ENCODE data around the gene AJUBA.
A peak's percentile ranks its signal among the peaks of the same experiment; 100 is the strongest.
"Not testable (repeated sequence)": the region's sequence is repeated elsewhere in the genome, so short reads cannot be mapped to it uniquely, and the experiment has no call there.

The AJUBA gene

GRCh38 chr14:22973217-22974032 is 8.9 kb downstream of the AJUBA start:
- peak in 1 of 3 donors; percentile 22 for DNase-seq

DNA sequence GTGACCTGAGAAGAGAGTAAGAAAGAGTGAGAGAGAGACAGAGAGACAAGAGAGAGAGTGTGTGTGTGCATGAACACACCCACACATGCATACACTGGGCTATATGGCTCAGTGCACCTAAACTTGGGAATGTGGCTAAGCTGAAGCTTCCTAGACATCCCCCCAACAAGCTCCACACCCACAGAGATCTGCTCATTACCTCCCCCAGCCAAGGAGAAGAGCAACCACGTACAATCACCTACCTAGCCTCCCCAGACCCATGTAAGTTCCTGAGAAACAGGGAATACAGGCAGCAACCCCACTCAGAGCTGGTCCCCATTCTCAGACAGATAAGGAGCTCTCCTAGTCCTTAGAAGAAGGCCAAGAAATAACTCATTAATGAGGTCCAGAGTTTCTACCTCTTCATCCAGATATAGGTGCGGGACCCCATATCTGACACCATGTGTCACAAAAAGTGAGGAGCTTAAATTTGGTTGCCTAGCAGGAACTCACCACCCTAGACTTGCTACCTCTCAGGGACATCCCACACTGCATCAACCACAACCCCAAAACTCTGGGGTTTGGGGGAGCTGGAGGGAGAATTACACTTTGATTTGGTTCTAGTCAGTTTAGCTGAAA is 9.9 kb downstream of the AJUBA start:
- no peaks in the 10 kb centered on the region for H3K36me3 ChIP-seq (ENCODE audit: control insufficient read depth, insufficient read depth, low read length)
- no peaks in the 10 kb centered on the region for H3K9me3 ChIP-seq (ENCODE audit: control insufficient read depth, low read length)
- H3K27me3 ChIP-seq (replicated peaks; ENCODE audit: control insufficient read depth, insufficient read depth, low read length, poor library complexity, severe bottlenecking) = no peaks in the 10 kb centered on the region
- H3K27ac ChIP-seq (ENCODE audit: insufficient read depth, low read length, poor library complexity, severe bottlenecking) = no peak overlapping the region
- H3K4me1 ChIP-seq (ENCODE audit: control insufficient read depth, insufficient read depth, low read length, poor library complexity, severe bottlenecking) = no peaks in the 10 kb centered on the region
- H3K4me3 ChIP-seq (ENCODE audit: insufficient read depth, low read depth, low read length, poor library complexity, severe bottlenecking) = no peak overlapping the region
- no peak for DNase-seq

More at GRCh38 chr14:22973217-22974032, 8.9 kb downstream of the AJUBA start:
- Histone ChIP-seq H3K4me3 (ENCODE audit: insufficient read depth, low read depth, low read length, poor library complexity, severe bottlenecking) (no peak overlapping the region), H3K9me3 (ENCODE audit: control insufficient read depth, low read length) (no peaks in the 10 kb centered on the region), H3K4me1 (ENCODE audit: control insufficient read depth, insufficient read depth, low read length, poor library complexity, severe bottlenecking) (no peaks in the 10 kb centered on the region), H3K27me3 (replicated peaks; ENCODE audit: control insufficient read depth, insufficient read depth, low read length, poor library complexity, severe bottlenecking) (no peaks in the 10 kb centered on the region), H3K27ac (ENCODE audit: insufficient read depth, low read length, poor library complexity, severe bottlenecking) (no peak overlapping the region), H3K36me3 (ENCODE audit: control insufficient read depth, insufficient read depth, low read length) (no peaks in the 10 kb centered on the region)

DNA sequence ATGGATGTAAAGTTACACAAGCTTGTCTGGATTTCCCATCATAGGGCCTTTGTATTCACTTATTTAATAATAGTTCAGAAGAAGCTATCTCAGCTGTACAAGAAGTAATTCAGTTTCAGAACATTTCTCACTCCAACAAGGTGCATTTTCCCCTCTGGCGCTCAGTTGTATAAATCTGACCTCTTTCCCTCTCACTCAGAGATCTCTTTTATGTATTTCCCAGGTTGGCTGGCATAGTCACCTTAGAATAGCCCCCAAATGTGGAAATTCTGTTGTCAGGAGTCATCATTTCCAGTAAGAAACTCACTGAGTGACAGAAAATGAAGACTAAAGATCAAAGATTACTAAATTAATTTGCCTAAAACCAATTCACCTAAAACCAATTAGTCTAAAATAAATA is 11.2 kb downstream of the AJUBA start:
- no peaks in the 10 kb centered on the region for H3K36me3 ChIP-seq (ENCODE audit: control insufficient read depth, insufficient read depth, low read length)
- H3K27me3 ChIP-seq (replicated peaks; ENCODE audit: control insufficient read depth, insufficient read depth, low read length, poor library complexity, severe bottlenecking) = no peaks in the 10 kb centered on the region
- DNase-seq = no peak
- no peaks in the 10 kb centered on the region for H3K9me3 ChIP-seq (ENCODE audit: control insufficient read depth, low read length)
- H3K4me3 ChIP-seq (ENCODE audit: insufficient read depth, low read depth, low read length, poor library complexity, severe bottlenecking) = no peak overlapping the region
- H3K27ac ChIP-seq (ENCODE audit: insufficient read depth, low read length, poor library complexity, severe bottlenecking) = no peak overlapping the region
- H3K4me1 ChIP-seq (ENCODE audit: control insufficient read depth, insufficient read depth, low read length, poor library complexity, severe bottlenecking) = no peaks in the 10 kb centered on the region

GRCh38 chr14:22966783-22967269 is 15.5 kb downstream of the AJUBA start:
- Histone ChIP-seq H3K9me3 (ENCODE audit: control insufficient read depth, low read length) (no peaks in the 10 kb centered on the region), H3K4me1 (ENCODE audit: control insufficient read depth, insufficient read depth, low read length, poor library complexity, severe bottlenecking) (no peaks in the 10 kb centered on the region), H3K27ac (ENCODE audit: insufficient read depth, low read length, poor library complexity, severe bottlenecking) (no peak overlapping the region), H3K4me3 (ENCODE audit: insufficient read depth, low read depth, low read length, poor library complexity, severe bottlenecking) (no peak overlapping the region), H3K36me3 (ENCODE audit: control insufficient read depth, insufficient read depth, low read length) (no peaks in the 10 kb centered on the region), H3K27me3 (replicated peaks; ENCODE audit: control insufficient read depth, insufficient read depth, low read length, poor library complexity, severe bottlenecking) (no peaks in the 10 kb centered on the region)
- DNase-seq = no peak

DNA sequence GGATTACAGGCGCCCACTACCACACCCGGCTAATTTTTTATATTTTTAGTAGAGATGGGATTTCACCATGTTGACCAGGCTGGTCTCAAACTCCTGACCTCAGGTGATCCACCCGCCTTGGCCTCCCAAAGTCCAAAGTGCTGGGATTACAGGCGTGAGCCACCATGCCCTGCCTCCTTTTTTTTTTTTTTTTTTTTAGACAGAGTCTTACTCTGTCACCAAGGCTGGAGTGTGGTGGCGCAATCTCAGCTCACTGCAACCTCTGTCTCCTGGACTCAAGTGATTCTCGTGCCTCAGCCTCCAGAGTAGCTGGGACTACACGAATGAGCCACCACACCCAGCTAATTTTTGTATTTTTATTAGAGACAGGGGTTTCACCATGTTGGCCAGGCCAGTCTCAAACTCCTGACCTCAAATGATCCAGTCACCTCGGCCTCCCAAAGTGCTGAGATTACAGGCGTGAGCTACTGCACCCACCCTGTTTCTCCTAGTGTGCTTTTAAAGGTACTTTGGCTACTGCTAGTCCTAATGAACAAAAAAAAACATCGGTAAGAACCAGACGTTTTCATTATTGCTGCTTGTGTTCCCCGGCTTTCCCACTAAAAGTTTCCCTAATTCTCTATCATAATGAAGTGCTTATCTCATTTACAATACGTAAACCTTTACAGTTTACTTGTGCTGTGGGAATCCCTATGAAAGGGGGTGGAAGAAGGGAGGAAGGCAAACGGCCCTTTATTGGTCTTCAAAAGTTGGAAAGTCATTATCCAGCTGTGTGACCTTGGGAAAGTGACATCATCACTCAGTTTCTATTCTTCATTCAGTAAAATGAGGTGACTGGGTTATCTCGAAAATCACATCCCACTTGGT is 16.2 kb downstream of the AJUBA start:
- not testable (repeated sequence) for H3K4me1 ChIP-seq (ENCODE audit: control insufficient read depth, insufficient read depth, low read length, poor library complexity, severe bottlenecking); DNase-seq; H3K36me3 ChIP-seq (ENCODE audit: control insufficient read depth, insufficient read depth, low read length); H3K27me3 ChIP-seq (replicated peaks; ENCODE audit: control insufficient read depth, insufficient read depth, low read length, poor library complexity, severe bottlenecking); H3K27ac ChIP-seq (ENCODE audit: insufficient read depth, low read length, poor library complexity, severe bottlenecking); H3K9me3 ChIP-seq (ENCODE audit: control insufficient read depth, low read length); H3K4me3 ChIP-seq (ENCODE audit: insufficient read depth, low read depth, low read length, poor library complexity, severe bottlenecking)

DNA sequence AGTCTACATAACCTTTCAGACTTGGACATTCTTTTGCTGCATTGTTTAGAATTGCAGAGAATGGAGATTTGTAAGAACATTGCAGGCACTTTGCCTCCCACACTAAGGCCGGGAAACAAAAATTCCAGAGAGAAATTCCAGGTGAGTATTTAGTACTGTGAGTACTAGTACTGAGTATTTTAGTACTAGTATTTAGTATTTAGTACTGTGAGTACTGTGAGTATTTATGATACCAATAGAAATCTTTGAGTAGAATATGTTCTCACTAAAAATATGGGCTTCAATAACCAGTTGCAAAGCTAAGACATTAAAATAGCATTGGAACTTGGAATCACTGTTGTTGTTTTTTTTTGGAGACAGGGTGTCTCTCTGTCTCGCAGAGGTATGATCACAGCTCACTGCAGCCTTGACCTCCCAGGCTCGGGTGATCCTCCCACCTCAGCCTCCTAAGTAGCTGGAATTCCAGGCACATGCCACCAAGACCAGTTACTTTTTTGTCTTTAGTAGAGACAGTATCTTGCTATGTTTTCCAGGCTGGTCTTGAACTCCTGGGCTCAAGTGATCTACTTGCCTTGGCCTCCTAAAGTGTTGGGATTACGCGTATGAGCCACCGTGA is 20.2 kb downstream of the AJUBA start:
- no peak overlapping the region for H3K27ac ChIP-seq (ENCODE audit: insufficient read depth, low read length, poor library complexity, severe bottlenecking)
- no peak for DNase-seq

DNA sequence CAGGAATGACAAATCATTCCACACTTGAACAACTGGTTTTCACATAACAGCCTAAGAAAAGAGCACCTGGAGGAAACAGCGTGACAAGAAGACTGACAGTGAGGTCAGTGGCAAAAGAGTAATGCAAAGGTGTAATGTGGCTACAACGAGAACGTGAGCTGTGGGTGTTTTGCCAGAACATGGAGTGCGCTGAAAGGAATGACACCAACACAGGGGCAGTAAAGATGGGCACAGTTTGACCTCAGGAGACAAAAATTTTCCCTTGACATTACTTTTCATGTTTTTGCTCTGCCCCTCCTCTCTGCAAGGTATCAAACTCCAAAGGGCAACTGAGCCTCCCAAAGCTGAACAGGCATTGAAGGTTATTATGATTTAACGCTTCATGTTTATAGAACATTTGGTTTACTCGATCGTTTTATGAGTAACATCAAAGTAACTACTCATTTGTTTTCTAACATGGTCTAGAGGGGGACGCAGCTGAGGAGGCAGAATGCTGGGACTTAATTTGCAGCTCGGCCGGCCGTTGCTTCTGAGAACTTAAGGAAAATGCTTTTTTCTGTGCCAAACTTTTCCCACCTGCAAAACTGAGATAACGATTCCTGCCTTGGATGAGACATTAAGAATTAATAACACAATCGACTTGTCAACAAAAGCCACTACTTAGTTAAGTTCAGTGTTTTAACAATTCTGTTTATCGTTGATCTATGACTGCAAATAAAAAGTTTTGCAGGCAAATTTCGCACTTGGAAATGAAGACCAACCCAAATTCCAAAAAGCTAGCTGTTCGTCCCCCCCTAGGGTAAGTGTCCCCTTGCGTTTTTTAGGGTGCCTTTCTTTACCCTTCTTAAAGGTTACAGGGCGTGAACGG is 26.4 kb downstream of the AJUBA start:
- H3K4me1 ChIP-seq (ENCODE audit: control insufficient read depth, insufficient read depth, low read length, poor library complexity, severe bottlenecking) = peaks cover 4% of the 10 kb centered on the region
- DNase-seq = no peak
- peak overlapping the region; percentile 79 for H3K27ac ChIP-seq (ENCODE audit: insufficient read depth, low read length, poor library complexity, severe bottlenecking)

More for the DNA sequence above, 20.2 kb downstream of the AJUBA start:
- Histone ChIP-seq H3K4me1 (ENCODE audit: control insufficient read depth, insufficient read depth, low read length, poor library complexity, severe bottlenecking) (no peaks in the 10 kb centered on the region), H3K36me3 (ENCODE audit: control insufficient read depth, insufficient read depth, low read length) (no peaks in the 10 kb centered on the region), H3K9me3 (ENCODE audit: control insufficient read depth, low read length) (no peaks in the 10 kb centered on the region), H3K27me3 (replicated peaks; ENCODE audit: control insufficient read depth, insufficient read depth, low read length, poor library complexity, severe bottlenecking) (no peaks in the 10 kb centered on the region), H3K4me3 (ENCODE audit: insufficient read depth, low read depth, low read length, poor library complexity, severe bottlenecking) (no peak overlapping the region)

GRCh38 chr14:22952418-22952817 is 29.9 kb downstream of the AJUBA start:
- H3K27me3 ChIP-seq (replicated peaks; ENCODE audit: control insufficient read depth, insufficient read depth, low read length, poor library complexity, severe bottlenecking) = no peaks in the 10 kb centered on the region
- H3K4me3 ChIP-seq (ENCODE audit: insufficient read depth, low read depth, low read length, poor library complexity, severe bottlenecking) = no peak overlapping the region
- H3K36me3 ChIP-seq (ENCODE audit: control insufficient read depth, insufficient read depth, low read length) = peaks cover 9% of the 10 kb centered on the region
- H3K27ac ChIP-seq (ENCODE audit: insufficient read depth, low read length, poor library complexity, severe bottlenecking) = no peak overlapping the region
- H3K4me1 ChIP-seq (ENCODE audit: control insufficient read depth, insufficient read depth, low read length, poor library complexity, severe bottlenecking) = peaks cover 4% of the 10 kb centered on the region
- DNase-seq = no peak
- no peaks in the 10 kb centered on the region for H3K9me3 ChIP-seq (ENCODE audit: control insufficient read depth, low read length)

More for the DNA sequence above, 26.4 kb downstream of the AJUBA start:
- peak overlapping the region; percentile 78 for H3K4me3 ChIP-seq (ENCODE audit: insufficient read depth, low read depth, low read length, poor library complexity, severe bottlenecking)
- no peaks in the 10 kb centered on the region for H3K9me3 ChIP-seq (ENCODE audit: control insufficient read depth, low read length)
- no peaks in the 10 kb centered on the region for H3K27me3 ChIP-seq (replicated peaks; ENCODE audit: control insufficient read depth, insufficient read depth, low read length, poor library complexity, severe bottlenecking)
- peaks cover 3% of the 10 kb centered on the region for H3K36me3 ChIP-seq (ENCODE audit: control insufficient read depth, insufficient read depth, low read length)

- H3K27ac ChIP-seq (ENCODE audit: insufficient read depth, low read length, poor library complexity, severe bottlenecking); H3K4me1 ChIP-seq (ENCODE audit: control insufficient read depth, insufficient read depth, low read length, poor library complexity, severe bottlenecking); DNase-seq; H3K4me3 ChIP-seq (ENCODE audit: insufficient read depth, low read depth, low read length, poor library complexity, severe bottlenecking); H3K27me3 ChIP-seq (replicated peaks; ENCODE audit: control insufficient read depth, insufficient read depth, low read length, poor library complexity, severe bottlenecking); H3K9me3 ChIP-seq (ENCODE audit: control insufficient read depth, low read length): not testable (repeated sequence)
- H3K36me3 ChIP-seq (ENCODE audit: control insufficient read depth, insufficient read depth, low read length) = peaks cover 14% of the 10 kb centered on the region
These were observed 30.6 kb downstream of the AJUBA start for GRCh38 chr14:22951795-22952194.
